GM18870 (cell line): ENCODE measurements around the gene USP26.
"Not testable (repeated sequence)": the region's sequence is repeated elsewhere in the genome, so short reads cannot be mapped to it uniquely, and the experiment has no call there.

Source experiments
- ATAC-seq: cut with Tn5 transposase; IDR thresholded peaks from one replicate; pipeline ENCODE4 v1.9.1; 2021; ENCODE audit warnings: moderate library complexity; ENCODE audit not compliant: unreplicated experiment

USP26 gene

GRCh38 chrX:133033010-133033409, 63.9 kb downstream of the USP26 start:
- ATAC-seq, result no peak

- no peak for ATAC-seq
These were observed 78.7 kb downstream of the USP26 start for GRCh38 chrX:133018229-133018628.

DNA sequence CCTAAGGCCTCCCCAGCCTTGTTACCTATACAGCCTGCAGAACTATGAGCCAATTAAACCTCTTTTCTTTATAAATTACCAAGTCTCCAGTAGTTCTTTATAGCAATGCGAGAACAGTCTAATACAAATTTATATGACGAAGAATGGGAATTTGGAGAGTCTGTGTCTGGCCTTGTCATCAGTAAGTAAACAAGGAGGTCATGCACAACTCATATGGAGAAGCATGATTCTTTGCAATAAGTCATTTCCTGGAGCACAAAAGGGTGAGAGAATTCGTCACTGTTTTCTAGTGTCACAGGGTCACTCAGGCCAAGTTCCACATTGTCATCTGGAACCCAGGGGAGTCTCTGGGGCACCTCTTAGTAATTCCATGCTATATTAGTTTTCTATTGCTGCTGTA, 89.5 kb downstream of the USP26 start:
- ATAC-seq, result no peak

DNA sequence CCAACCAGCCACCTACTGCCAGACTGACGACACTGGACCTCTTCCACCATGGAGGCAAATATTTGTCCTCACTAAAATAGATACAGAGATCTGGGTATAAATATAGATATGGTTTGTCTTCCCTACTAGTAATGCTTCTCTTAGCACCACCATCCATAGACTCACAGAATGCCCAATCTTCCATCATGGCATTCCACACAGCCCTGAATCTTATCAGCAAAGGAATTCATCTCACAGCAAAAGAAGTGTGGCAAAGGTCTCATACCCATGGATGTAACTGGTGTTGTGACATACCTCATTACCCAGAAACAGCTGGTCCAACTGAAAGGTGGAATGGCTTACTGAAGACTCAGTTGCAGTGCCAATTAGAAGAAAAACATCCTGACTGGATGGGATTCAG, 91.3 kb downstream of the USP26 start:
- ATAC-seq, result no peak

- ATAC-seq, result no peak
These were observed 91.9 kb downstream of the USP26 start for GRCh38 chrX:133005042-133005441.

DNA sequence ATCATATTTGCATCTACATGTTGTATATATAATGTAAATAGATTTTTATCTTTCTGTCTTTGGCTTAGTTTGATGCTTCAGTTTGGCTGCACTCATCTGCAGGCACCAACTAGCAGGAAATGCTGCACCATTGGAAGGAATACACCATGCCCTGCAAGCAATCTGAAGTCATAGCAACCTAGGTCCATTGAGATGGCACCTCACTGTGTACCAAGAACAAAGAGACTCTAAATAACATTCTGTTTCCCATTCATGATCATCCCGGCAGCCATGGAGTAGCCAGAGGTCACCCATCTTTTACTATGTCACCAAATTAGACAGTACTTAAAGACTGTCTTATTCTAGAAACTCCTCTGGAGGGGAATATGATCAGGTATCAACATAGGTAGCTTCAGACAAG, 97.7 kb downstream of the USP26 start:
- no peak for ATAC-seq

DNA sequence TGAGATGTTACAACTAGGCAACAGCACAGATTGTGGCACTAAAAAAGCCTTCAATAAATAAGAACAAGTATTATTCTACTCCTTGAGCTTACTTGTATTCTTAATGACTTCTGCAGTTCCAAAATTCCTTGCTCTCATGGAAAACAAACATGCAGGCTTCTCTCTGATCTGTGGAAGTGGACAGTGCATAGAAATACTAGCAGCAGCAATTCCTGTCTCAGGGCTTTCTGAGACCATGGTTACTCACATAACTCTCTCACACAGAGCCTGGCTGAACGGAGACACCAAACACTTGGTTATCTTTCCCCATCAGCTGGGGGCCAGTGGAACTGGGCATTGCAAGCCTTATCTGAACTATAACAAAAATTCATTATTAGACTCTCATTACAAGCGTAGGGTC, 106.1 kb downstream of the USP26 start:
- no peak for ATAC-seq

- no peak for ATAC-seq
These were observed 110.4 kb downstream of the USP26 start for GRCh38 chrX:132986556-132986955.

DNA sequence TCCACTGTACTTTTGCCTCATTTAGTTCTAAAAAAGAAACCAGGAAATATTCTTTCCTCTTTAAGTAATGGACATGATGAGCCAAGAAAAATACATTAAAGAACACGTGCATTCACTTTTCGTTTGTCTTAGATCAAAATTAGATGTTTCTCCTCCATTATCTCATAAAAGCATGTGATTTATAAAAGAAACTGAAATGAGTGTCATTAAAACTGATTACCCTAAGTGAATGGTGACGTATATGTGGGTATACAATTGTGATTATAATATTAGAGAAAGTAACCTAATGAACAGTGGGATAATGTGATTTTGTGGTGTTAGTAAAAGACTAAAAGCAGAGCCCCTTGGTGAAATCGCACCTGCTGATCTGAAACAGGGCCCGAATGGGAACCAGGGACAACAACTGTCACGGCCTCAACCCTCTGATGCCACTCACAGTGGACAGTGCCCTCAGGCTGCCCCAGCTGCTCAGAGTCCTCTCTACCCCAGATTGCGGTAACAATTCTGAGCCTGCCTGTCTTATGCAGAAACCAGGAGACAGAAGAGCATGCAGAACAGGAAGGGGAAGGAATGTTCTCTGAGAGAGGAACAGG, 112.8 kb downstream of the USP26 start:
- no peak for ATAC-seq

GRCh38 chrX:132983496-132983895, 113.4 kb downstream of the USP26 start:
- ATAC-seq, result no peak

GRCh38 chrX:132980035-132980434, 116.9 kb downstream of the USP26 start:
- not testable (repeated sequence) for ATAC-seq
